ENCODE measurements around the gene KRT86.
A peak's percentile ranks its signal among the peaks of the same experiment; 100 is the strongest.
"Not testable (repeated sequence)": the region's sequence is repeated elsewhere in the genome, so short reads cannot be mapped to it uniquely, and the experiment has no call there.

The KRT86 gene

DNA sequence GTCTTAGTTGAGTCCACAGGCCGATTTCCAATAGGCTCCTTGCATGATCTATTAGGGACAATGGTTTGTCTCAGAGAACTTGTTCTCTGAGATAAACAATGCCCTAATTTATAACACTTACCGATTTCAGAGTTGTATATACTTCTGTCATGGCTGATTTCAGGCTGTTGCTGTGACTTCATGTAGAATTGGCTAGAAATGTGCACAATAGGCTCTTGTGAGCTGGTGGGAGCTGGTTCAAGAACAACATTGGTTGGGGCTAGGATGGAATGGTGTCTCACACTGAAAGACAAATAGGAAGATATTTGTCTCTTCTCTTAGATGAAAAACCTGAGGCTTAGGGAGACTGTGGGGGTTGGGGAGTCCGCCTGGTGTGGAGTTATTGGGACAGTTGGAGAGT is 6.7 kb upstream of the KRT86 start:
- no peak for DNase-seq (ENCODE audit: low read depth)

DNA sequence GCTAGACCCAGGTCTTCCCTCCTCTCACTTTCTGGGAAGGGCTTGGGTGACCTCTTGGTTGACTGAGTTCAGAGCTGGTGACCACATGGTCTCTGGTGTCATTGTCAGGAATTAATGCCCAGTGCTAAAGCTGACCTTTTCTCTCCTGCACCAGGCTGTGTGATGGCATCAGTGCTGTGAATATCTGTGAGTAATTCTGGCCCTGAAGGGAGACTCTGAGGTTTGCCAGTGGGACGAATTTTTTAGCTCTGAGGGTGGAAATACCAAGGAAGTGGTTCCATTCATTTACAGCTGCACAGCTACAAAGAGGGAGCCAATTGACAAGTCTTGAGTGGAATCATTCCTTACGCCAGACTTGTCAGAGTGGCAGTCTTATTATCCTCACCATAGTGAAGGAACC is 6.2 kb upstream of the KRT86 start:
- DNase-seq (ENCODE audit: low read depth), result no peak

- DNase-seq (ENCODE audit: low read depth), result no peak
Measured at GRCh38 chr12:52270541-52271070, 3.8 kb upstream of the KRT86 start.

- DNase-seq (ENCODE audit: low read depth), result no peak
Measured at GRCh38 chr12:52271158-52271557, 3.3 kb upstream of the KRT86 start.

DNA sequence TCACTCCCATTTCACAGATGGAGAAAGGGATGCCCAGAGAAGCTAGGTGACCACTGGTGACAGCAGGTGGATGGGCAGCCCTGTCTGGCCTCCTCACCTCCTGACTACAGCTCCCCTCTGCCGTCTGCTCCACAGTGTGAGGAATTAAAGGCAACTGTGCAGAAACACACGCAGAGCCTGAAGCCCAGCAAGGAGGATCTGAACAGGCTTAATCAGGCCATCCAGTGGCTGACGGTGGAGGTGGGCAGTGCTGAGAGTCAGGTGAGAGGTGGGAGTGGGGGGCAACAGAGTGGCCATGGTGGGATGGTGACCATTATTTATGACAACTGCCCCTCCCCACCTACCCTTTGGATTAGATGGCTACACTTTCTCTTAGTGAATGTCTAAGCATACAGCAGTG is 1.2 kb downstream of the KRT86 start:
- DNase-seq (ENCODE audit: low read depth), result no peak

DNA sequence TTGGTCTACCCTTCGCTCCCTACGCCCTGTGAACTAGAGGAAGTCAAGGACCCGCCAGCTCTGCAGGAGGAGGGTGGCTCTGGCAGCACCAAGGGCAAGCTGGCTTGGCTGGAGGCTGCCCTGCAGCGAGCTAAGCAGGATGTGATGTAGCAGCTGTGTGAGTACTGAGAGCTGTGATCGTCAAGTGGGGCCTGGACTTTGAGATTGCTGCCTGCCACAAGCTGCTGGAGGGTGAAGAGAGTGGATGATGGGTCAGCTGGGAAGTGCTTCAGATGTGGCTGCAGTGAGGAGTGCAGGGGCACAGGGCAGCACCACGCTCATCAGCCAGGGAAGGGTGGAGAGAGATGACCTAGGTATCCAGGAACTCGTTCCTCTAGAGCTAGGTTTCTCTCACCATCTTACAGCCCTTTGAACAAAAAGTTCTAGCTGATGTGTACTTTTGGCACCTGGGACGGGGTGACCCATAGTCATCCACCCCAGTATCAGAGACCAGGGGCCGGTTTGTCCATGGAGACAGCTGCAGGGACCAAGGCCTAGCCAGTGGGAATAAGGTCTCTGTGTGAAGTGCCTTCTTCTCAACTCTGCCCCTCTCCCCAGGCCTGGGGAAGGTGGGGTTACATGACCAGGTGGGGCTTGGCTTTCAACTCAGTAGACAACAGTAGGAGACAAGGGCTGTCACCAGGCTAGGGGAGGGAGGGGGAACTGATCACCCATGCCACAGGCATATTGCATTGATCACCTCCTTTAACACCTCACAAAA is 3.2 kb downstream of the KRT86 start:
- no peak for DNase-seq (ENCODE audit: low read depth)

DNA sequence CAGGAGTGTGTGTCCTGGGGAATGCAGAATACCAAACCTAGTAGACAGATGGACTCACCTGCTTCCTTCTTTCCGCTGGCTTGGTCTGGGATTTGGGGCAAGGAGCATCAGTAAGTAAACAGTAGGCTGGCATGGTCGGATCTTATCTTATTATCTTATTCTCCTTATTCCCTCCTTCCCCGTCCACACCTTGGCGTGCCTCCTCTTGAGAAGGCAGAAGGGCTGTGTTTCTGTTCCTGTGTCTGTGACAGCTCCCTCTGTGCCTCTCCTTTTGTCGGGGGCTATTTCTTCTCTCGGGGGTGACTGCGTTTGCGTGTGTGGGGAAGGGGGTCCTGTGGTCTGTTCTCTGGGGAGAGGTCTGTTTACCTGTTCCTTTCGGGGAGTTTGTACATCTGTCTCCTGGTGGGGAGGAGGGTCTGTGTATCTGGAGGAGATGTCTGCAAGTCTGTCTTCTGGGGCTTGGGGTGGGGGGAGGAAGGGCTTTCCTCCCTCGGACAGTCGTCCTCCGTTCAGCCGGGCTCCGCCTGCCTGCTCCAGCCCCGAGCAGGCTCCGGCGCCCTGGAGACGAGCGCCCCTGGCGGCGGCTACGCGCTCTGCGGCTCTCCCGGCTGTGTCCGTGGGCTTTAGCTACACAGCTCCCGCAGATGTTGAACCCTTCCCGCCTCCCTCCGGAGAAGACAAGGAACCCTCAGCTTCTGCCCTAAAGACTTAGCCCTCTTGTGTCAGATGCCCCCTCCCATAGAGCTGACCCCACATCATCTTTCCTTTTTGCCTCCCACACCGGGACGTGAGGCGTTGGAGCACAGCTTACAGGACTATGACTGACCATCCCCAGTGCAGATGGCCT is 4.4 kb downstream of the KRT86 start:
- DNase-seq (ENCODE audit: low read depth), result no peak

- no peak for DNase-seq (ENCODE audit: low read depth)
Measured at GRCh38 chr12:52279422-52280318, 5.2 kb downstream of the KRT86 start.

DNA sequence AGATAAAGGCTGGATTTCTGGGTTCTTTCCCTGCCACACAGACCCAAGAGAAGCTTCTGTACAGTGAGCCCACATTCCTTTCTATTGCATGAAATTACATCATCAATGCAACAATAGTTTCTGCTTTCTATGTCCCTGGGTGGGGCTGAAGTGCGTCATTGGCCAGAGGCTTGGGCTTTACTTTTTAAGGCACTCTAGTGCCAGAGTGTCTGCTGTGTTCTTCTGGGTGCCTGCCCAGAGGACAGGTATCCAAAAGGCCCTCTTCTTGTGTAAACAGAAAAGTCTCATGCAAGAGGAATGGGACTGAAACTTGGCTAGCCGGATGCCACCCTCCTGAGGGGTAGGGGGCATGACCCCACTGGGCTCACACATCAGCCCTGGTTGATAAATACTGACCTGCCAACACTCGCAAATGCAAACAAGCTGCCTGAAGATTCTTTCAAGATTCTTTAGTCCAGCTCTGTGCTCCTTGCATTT is 5.9 kb downstream of the KRT86 start:
- peak; percentile 94 for DNase-seq (ENCODE audit: low read depth)

DNA sequence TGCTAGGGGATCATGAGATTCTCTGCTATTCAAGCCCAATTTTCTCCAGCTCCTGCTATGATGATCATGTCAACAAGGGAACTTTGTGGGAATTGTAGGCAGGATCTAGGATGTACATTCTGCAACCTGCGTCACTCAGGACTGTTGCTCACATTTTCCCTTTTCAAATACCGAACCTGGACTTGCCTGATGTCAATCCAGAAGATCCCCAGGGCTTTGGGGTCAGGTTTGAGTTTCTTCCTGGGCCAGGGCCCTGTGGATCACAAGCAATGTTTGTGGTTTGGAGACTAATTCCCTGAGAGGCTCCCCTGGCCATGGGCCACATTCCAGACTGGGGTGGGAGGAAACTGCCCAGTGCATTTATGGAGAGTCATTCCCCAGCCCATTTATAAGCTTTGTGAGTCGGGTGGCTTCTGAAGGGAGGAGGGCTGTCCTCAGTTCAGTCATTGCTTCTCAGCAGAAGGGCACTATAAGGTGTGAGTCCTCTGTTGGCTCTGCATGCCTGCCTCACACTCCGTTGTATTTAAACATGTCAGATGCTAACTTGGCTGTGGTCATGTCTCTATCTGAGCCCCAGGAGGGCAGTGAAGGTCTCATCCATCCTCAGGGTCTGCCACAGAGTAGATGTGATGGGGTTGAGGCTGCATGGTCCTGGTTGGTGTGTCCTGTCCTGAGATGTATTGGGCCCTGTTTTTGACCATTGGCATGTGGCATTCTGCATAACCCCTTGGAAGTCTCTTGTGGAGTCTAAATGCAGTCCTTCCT is 6.5 kb downstream of the KRT86 start:
- peak; percentile 97 for DNase-seq (ENCODE audit: low read depth)

- DNase-seq (ENCODE audit: low read depth), result no peak
Measured at GRCh38 chr12:52284562-52285171, 10.2 kb downstream of the KRT86 start.

- DNase-seq (ENCODE audit: low read depth), result peak; percentile 87
Measured at GRCh38 chr12:52285172-52285745, 10.8 kb downstream of the KRT86 start.

DNA sequence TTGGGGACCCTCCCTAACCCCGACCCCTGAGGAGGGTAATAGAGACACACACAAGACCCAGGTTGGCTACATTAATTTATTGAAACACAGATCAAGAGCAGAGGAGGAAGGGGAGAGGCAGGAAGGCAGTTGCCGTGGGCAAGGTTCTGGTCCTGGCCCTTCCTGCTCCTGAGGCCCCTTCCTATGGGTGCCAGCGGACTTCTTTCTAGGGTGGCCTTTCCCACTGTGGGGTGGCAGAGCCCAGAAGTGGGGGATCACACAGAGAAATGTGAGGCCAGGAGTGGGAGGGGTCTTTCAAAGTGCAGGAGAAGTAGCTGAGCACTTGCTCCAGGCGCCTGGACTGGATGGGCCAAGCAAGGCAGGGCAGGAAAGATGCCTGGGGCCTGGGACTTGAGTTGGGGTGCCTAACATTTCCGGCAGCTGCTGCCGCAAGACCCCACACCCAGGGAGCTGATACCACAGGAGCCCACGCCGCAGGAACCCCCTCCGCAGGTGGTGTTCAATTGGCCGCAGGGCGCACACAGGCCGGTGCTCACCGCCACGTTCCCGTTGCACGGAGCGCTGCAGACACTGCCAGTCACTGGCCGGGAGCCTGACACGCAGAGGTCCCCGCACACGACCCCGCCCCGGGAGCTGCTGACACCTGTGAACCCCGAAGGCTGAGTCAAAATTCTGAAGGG is 11.5 kb downstream of the KRT86 start:
- no peak for DNase-seq (ENCODE audit: low read depth)

GRCh38 chr12:52286857-52287785 is 12.7 kb downstream of the KRT86 start:
- not testable (repeated sequence) for DNase-seq (ENCODE audit: low read depth)

DNA sequence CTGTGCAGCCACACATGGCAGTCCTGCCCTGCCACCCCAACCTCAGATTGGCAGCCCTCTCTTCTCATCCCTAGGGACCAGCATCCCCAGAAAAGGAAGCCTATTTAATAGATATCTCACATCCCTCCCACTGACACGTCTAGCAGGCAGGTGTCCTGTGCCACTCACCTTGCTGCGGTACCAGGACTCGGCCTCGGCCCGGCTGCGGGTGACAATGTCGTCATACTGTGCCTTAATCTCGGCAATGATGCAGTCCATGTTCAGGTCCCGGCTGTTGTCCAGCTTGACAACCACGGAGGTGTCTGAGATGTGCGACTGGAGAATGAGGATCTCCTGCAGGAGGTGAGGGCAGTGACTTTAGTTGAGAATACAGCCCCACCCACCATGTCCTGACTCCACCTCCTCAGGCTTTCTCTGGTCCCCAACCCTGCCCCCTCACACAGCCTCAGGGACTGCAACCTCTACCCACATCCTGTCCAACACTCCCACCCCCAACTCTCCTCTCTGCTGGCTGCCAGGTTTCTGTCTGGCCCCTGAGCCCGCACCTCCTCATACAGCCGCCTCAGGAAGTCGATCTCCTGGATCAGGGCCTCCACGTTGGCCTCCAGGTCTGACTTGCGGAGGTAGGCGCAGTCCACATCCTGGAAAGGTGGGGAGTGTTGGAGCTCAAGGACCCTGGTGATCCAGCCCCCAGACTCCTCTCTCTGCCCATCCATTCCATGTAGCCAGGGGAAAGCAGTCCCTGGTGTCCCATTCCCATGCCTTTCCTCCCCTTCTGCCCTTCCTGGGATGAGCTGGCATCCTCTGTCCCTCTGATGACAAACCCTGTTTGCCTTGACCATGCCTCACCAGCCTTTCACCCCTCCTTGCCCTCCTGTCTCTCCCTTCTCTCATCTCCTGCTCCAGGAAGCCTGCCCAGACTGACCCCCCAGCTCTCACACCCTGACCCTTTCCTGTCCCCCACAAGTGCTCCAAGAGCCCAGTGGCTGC is 13.7 kb downstream of the KRT86 start:
- not testable (repeated sequence) for DNase-seq (ENCODE audit: low read depth)

- DNase-seq (ENCODE audit: low read depth), result not testable (repeated sequence)
Measured at GRCh38 chr12:52290483-52291134, 16.2 kb downstream of the KRT86 start.

Data from HS-27A (cell line).